Osteocyte (in vitro differentiated cells): ENCODE results near the gene IDH1. TPM values are rescaled to one million over a fixed set of nuclear protein-coding genes. Genes with fewer than 3 reads are reported as not detected.

ENCODE experiments used
- DNase-seq: peaks from one replicate; pipeline ENCODE4 v3.0.0; 2021; ENCODE audit warnings: mixed read lengths; ENCODE audit not compliant: unreplicated experiment; ENCODE audit errors: extremely low spot score
- H3K27ac Mint-ChIP-seq: one replicate; pipeline ENCODE4 v1.8.0; 2021; ENCODE audit warnings: mild to moderate bottlenecking, mixed read lengths; ENCODE audit not compliant: unreplicated experiment
- H3K27me3 Mint-ChIP-seq: one replicate; pipeline ENCODE4 v1.8.0; 2021; ENCODE audit warnings: mixed read lengths; ENCODE audit not compliant: unreplicated experiment
- H3K36me3 Mint-ChIP-seq: one replicate; pipeline ENCODE4 v1.8.0; 2021; ENCODE audit warnings: mixed read lengths; ENCODE audit not compliant: unreplicated experiment
- H3K4me1 Mint-ChIP-seq: one replicate; pipeline ENCODE4 v1.8.0; 2021; ENCODE audit warnings: mixed read lengths; ENCODE audit not compliant: unreplicated experiment
- H3K4me3 Mint-ChIP-seq: one replicate; pipeline ENCODE4 v1.8.0; 2021; ENCODE audit warnings: mild to moderate bottlenecking, moderate library complexity, mixed read lengths; ENCODE audit not compliant: unreplicated experiment
- H3K9me3 Mint-ChIP-seq: one replicate; pipeline ENCODE4 v1.8.0; 2021; ENCODE audit warnings: mixed read lengths; ENCODE audit not compliant: unreplicated experiment
- CTCF ChIP-seq: fragments of 200-600 bp; sonication (generic); IDR thresholded peaks from 2 replicates; pipeline ENCODE4 v1.5.0; 2021; ENCODE audit warnings: antibody characterized with exemption, mild to moderate bottlenecking, moderate library complexity
- total RNA-seq: library from RNA; stranded (reverse); gene quantifications from 2 replicates; pipeline ENCODE4 v1.2.1, GENCODE V29; 2021

Gene IDH1
- total RNA-seq, 1 donor from 2014 or later, result 49.6 TPM

- H3K4me1 Mint-ChIP-seq, result peaks cover 14% of the 10 kb centered on the region
- H3K9me3 Mint-ChIP-seq, result no peaks in the 10 kb centered on the region
- H3K27me3 Mint-ChIP-seq, result no peaks in the 10 kb centered on the region
- no peak for DNase-seq
- peak overlapping the region; percentile 62 for H3K27ac Mint-ChIP-seq
- H3K36me3 Mint-ChIP-seq, result peaks cover 24% of the 10 kb centered on the region
- H3K4me3 Mint-ChIP-seq, result peak overlapping the region; percentile 100
- no peak for TF ChIP-seq CTCF
Measured at GRCh38 chr2:208252716-208253492, 2.0 kb downstream of the IDH1 start.

- Mint-ChIP-seq H3K27ac (no peak overlapping the region), H3K36me3 (peaks cover 39% of the 10 kb centered on the region), H3K4me3 (no peak overlapping the region), H3K4me1 (peaks cover 14% of the 10 kb centered on the region), H3K9me3 (no peaks in the 10 kb centered on the region), H3K27me3 (no peaks in the 10 kb centered on the region)
- DNase-seq, result no peak
- TF ChIP-seq CTCF, result no peak
Measured at GRCh38 chr2:208251098-208251497, 3.8 kb downstream of the IDH1 start.

GRCh38 chr2:208250388-208250787, 4.5 kb downstream of the IDH1 start:
- TF ChIP-seq CTCF, result no peak
- Mint-ChIP-seq H3K36me3 (peaks cover 44% of the 10 kb centered on the region), H3K4me3 (no peak overlapping the region), H3K27ac (no peak overlapping the region), H3K4me1 (peaks cover 9% of the 10 kb centered on the region), H3K27me3 (no peaks in the 10 kb centered on the region), H3K9me3 (no peaks in the 10 kb centered on the region)
- no peak for DNase-seq

GRCh38 chr2:208249296-208249695, 5.6 kb downstream of the IDH1 start:
- no peak for DNase-seq
- Mint-ChIP-seq H3K36me3 (peaks cover 44% of the 10 kb centered on the region), H3K4me1 (peaks cover 9% of the 10 kb centered on the region), H3K27ac (no peak overlapping the region), H3K27me3 (no peaks in the 10 kb centered on the region), H3K9me3 (no peaks in the 10 kb centered on the region), H3K4me3 (no peak overlapping the region)
- TF ChIP-seq CTCF, result no peak

GRCh38 chr2:208248601-208249000, 6.3 kb downstream of the IDH1 start:
- no peak for TF ChIP-seq CTCF
- H3K36me3 Mint-ChIP-seq, result peaks cover 47% of the 10 kb centered on the region

More at GRCh38 chr2:208248601-208249000, 6.3 kb downstream of the IDH1 start:
- DNase-seq, result no peak
- Mint-ChIP-seq H3K9me3 (no peaks in the 10 kb centered on the region), H3K27ac (no peak overlapping the region), H3K27me3 (no peaks in the 10 kb centered on the region), H3K4me3 (no peak overlapping the region), H3K4me1 (peaks cover 6% of the 10 kb centered on the region)
